ENCODE results near the gene FBXO45. TPM values are rescaled to one million over a fixed set of nuclear protein-coding genes. Genes with fewer than 3 reads are reported as not detected.

The FBXO45 gene
- total and polyA plus RNA-seq, 10 of the 15 experiments (the other 5 are each of a cell fraction or from before 2014, with no cell fraction given) = 4.0 to 17.3 (median 11.8) TPM

DNA sequence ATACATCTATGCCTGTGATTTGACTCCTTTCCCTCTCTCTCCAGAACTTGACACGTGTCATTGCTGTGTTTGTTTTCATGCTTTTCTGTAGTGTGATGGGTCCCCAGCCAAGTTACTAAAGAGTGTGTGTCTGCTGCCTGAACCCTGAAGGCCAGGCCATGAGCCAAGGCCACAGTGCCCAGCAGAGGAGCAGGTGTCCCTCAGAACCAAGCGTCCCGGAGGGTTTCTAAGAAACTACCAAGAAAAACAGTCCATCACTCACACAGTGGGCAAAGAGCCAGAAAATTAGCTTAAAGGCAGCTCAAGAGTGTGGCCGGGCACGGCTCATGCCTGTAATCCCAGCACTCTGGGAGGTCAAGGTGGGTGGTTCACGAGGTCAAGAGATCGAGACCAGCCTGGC is 35.2 kb downstream of the FBXO45 start:
- SMC1A ChIA-PET (ENCODE audit: uncharacterized antibody, unreplicated experiment) = interaction anchor here (1.1 kb wide), 1 partner anchor 65 kb away, joined by 3 read pairs; no protein-coding TSS in a partner anchor
- no peak for DNase-seq (ENCODE audit: low read depth, low spot score)
- BruUV-seq (replicated peaks) = no TSS peak
- 43% methylated on average over 7 of the region's 7 CpGs for WGBS (ENCODE audit: insufficient coverage, insufficient replicate concordance, low lambda C conversion rate, missing lambda C conversion rate)
- no peaks in the 10 kb centered on the region; the same call in 2 of the 3 replicates for H3K9me3 ChIP-seq (replicated peaks; ENCODE audit: control insufficient read depth, insufficient read depth, low read length)
- ATAC-seq = no peak
- no peak overlapping the region for H3K27ac ChIP-seq (ENCODE audit: control insufficient read depth, insufficient read depth)
- no peak overlapping the region for H3K9ac ChIP-seq (ENCODE audit: control insufficient read depth, insufficient read depth, low read length)
- RAD21 ChIA-PET (ENCODE audit: unreplicated experiment) = no interaction called here
- CTCF ChIA-PET = interaction anchor here (0.6 to 10.6 kb wide), 3 partner anchors 8 to 83 kb away, joined by 3 to 144 read pairs (median 3); no protein-coding TSS in a partner anchor
- in situ Hi-C loops (cut with MboI) (no loop called here), intact Hi-C loops (cut with micrococcal nuclease; ENCODE audit: unreplicated experiment) (no loop called here)
- H3K4me1 ChIP-seq (ENCODE audit: control insufficient read depth, insufficient read depth, low read length) = no peaks in the 10 kb centered on the region
- POLR2A ChIA-PET = interaction anchor here (0.5 kb wide), 1 partner anchor 92 kb away, joined by 3 read pairs; no protein-coding TSS in a partner anchor
- TF ChIP-seq PML (IDR thresholded peaks at IDR 0.05; ENCODE audit: low read length) = no peak
- no peak for TF ChIP-seq CBX3 (IDR thresholded peaks at IDR 0.05; ENCODE audit: borderline replicate concordance, low read depth)
- TF ChIP-seq HCFC1 (IDR thresholded peaks at IDR 0.05; ENCODE audit: low read length) = no peak
- no peak for TF ChIP-seq SMAD5 (IDR thresholded peaks at IDR 0.05; ENCODE audit: low read depth)
- no peak for TF ChIP-seq MYC (IDR thresholded peaks at IDR 0.05; ENCODE audit: insufficient read depth, insufficient read length, insufficient replicate concordance, low read length, severe bottlenecking)
- TF ChIP-seq NR2F1 (conservative IDR thresholded peaks at IDR 0.05) = no peak
- no peak for TF ChIP-seq YY1 (IDR thresholded peaks at IDR 0.05; ENCODE audit: low read depth, low read length)
- TF ChIP-seq IKZF2 (IDR thresholded peaks at IDR 0.05) = no peak
- TF ChIP-seq, protein P1, sequence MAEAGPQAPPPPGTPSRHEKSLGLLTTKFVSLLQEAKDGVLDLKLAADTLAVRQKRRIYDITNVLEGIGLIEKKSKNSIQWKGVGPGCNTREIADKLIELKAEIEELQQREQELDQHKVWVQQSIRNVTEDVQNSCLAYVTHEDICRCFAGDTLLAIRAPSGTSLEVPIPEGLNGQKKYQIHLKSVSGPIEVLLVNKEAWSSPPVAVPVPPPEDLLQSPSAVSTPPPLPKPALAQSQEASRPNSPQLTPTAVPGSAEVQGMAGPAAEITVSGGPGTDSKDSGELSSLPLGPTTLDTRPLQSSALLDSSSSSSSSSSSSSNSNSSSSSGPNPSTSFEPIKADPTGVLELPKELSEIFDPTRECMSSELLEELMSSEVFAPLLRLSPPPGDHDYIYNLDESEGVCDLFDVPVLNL (IDR thresholded peaks at IDR 0.05; ENCODE audit: low read depth, low read length) = no peak
- no peak overlapping the region for H3K4me2 ChIP-seq (ENCODE audit: control insufficient read depth, insufficient read depth)
- no peaks in the 10 kb centered on the region for H3K27me3 ChIP-seq (replicated peaks in 1 of 2; ENCODE audit: control insufficient read depth in 2 of 2, insufficient read depth in 2 of 2, low read length in 1 of 2)
- no peaks in the 10 kb centered on the region for H3K36me3 ChIP-seq (ENCODE audit: control insufficient read depth in 2 of 2, insufficient read depth in 2 of 2, low read length in 1 of 2)
- H2AFZ ChIP-seq (ENCODE audit: control insufficient read depth, low read depth, low read length) = no peak overlapping the region
- no peak for FAIRE-seq
- no peaks in the 10 kb centered on the region for H4K20me1 ChIP-seq (ENCODE audit: control insufficient read depth, insufficient read depth)
- no peaks in the 10 kb centered on the region for H3K79me2 ChIP-seq (ENCODE audit: control insufficient read depth, insufficient read depth, low read length)
- no peak overlapping the region for H3K4me3 ChIP-seq
